Heart left ventricle (tissue), 16 donors: ENCODE data around the gene TCAF1. TPM values are rescaled to one million over a fixed set of nuclear protein-coding genes. Genes with fewer than 3 reads are reported as not detected.

Experiments used
- ATAC-seq, 4 donors: fragments of 200-7000 bp; cut with Tn5 transposase; one replicate each; pipeline ENCODE4 v1.9.1; 2020 to 2022; ENCODE audit warnings: moderate library complexity in 4 of 4, mild to moderate bottlenecking in 3 of 4, moderate number of reproducible peaks in 1 of 4
- DNase-seq, 5 donors: peaks; one replicate each; pipeline ENCODE4 v3.0.0-alpha.2; 2020
- H3K27ac ChIP-seq, 12 donors: fragments of 200-600 bp; sonication (generic) in 4 of 12; one replicate each; pipeline versions ENCODE4 v1.5.0 to v1.8.0; 2016 to 2022; ENCODE audit warnings: mild to moderate bottlenecking in 2 of 12
- H3K27me3 ChIP-seq, 9 donors: fragments of 200-600 bp; sonication (generic) in 2 of 9; one replicate each; pipeline versions ENCODE4 v1.5.1 to v1.8.0; 2016 to 2022; ENCODE audit warnings: mild to moderate bottlenecking in 3 of 9
- H3K36me3 ChIP-seq, 9 donors: fragments of 200-600 bp; sonication (generic) in 2 of 9; one replicate each; pipeline versions ENCODE4 v1.5.0 to v1.8.0; 2018 to 2022; ENCODE audit warnings: mild to moderate bottlenecking in 2 of 9
- H3K4me1 ChIP-seq, 12 donors: fragments of 200-600 bp; sonication (generic) in 4 of 12; one replicate each; pipeline versions ENCODE4 v1.5.0 to v1.8.0; 2016 to 2022; ENCODE audit warnings: mild to moderate bottlenecking in 3 of 12
- H3K4me3 ChIP-seq, 12 donors: fragments of 200-600 bp; sonication (generic) in 4 of 12; one replicate each; pipeline versions ENCODE4 v1.5.0 to v1.8.0; 2017 to 2022; ENCODE audit warnings: mild to moderate bottlenecking in 9 of 12, moderate library complexity in 4 of 12
- H3K9me3 ChIP-seq, 12 donors: fragments of 200-600 bp; sonication (generic) in 4 of 12; one replicate each; pipeline versions ENCODE4 v1.5.0 to v1.8.0; 2016 to 2022; ENCODE audit warnings: mild to moderate bottlenecking in 1 of 12
- POLR2A ChIP-seq, 2 donors: fragments of 450-650 bp; IDR thresholded peaks; one replicate each; pipeline ENCODE4 v1.6.1; 2017; ENCODE audit warnings: antibody characterized with exemption in 2 of 2, mild to moderate bottlenecking in 2 of 2, moderate library complexity in 2 of 2
- WGBS, 4 donors: extraction: QIAGEN DNeasy Blood & Tissue Kit in 2 of 4; methylation state at CpG; one replicate each; pipeline versions ENCODE4 v1.1.5 to v1.1.7; 2013 to 2018; 5-methylcytosine and 5-hydroxymethylcytosine counted together
- intact Hi-C, 10 donors: fragments of 100-400 bp; cut with DNase I; formaldehyde crosslinking; loops; one replicate each; pipeline versions ENCODE4 v1.11.1 to v1.14.2; 2022
- polyA plus RNA-seq, 2 donors: library from polyadenylated mRNA; stranded (reverse); fragments of 200-250 nt; gene quantifications; one replicate each; pipeline ENCODE4 v1.2.3, GENCODE V29; 2013
- total RNA-seq, 9 donors: library from RNA; depleted of rRNA in 2 of 9; stranded (reverse); fragments of >200 nt in 2 of 9; fragmentation: NEBNext Ultra II Directional in 3 of 9; extraction: Animal tissue kit (Norgen Biotek cat#: 25700) in 3 of 9; gene quantifications; one replicate each; pipeline versions ENCODE4 v1.1.0 to v1.2.4, GENCODE V29; 2016 to 2023
- TF ChIP-seq, protein P1 (sequence below), 12 donors: fragments of 200-600 bp; sonication (generic) in 4 of 12; IDR thresholded peaks; one replicate each; pipeline versions ENCODE4 v1.5.0 to v1.8.0; 2018 to 2022; ENCODE audit warnings: antibody characterized with exemption in 12 of 12, mild to moderate bottlenecking in 5 of 12
- donor health status: ischemic (EF 13 %, LVEDD 7.1; RV severe dilation, severe dysfunction).
- donor health status: healthy with polysubstance abuse.
- donor health status: DM: no; HTN: yes; CAD: no.
- donor health status: DM: no; HTN: no; CAD: no.
- donor health status: ischemic (EF 25% LVEDD 6.9; RV normal size, moderate dysfunction).
- donor health status: ischemic (EF 25% LVEDD 5.7; RV mildly dilated, moderate dysfunction).
- donor health status: healthy.
- donor health status: DM: yes; HTN: yes; CAD: no.
- donor health status: ischemic (EF 35%, LVEDD 5.7; RV mildly dilated, moderate dysfunction).
- donor health status: nonischemic (EF 11% LVEDD 7.7; RV severe dilation, severe dysfunction).
- donor health status: DM: yes; HTN: yes; CAD: no.
- donor health status: PGD.
- donor health status: ischemic (EF 29% LVEDD 5.4; RV normal size, mild dysfunction).
- donor health status: nonischemic (EF 23%, LVEDD 6.1; RV moderate dilation, normal function).

TCAF1 gene
- total and polyA plus RNA-seq, 11 donors, result 16.9 to 71.1 (median 55.5) TPM

DNA sequence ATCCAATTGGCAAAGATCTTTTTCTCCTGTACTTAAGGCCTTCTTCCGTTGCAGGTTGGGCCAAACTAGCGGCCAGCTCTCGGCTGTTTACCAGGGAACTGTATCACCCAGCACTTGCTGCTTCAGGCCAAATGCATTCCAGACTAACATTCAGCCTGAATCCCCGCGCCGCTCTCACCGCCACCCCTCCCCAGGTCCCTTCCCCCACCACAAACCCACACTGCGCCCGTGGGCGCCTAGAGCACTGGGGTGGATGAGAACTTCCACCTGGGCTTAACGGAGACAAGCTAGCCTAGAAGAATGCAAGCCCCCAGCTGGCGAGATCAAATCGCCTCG, 676 bp downstream of the TCAF1 start:
- Histone ChIP-seq H3K27me3 (no peaks in the 10 kb centered on the region), H3K4me3 (peak overlapping the region; percentile 62 to 99 (median 89)), H3K9me3 (peaks cover 0 to 6% (median 0%) of the 10 kb centered on the region in 12 donors), H3K4me1 (peaks cover 0 to 43% (median 24%) of the 10 kb centered on the region in 12 donors), H3K36me3 (no peaks in the 10 kb centered on the region), H3K27ac (peak overlapping the region; percentile 86 to 98 (median 96))
- ATAC-seq, result peak; percentile 15 to 57 (median 38)
- no peak for TF ChIP-seq POLR2A (IDR thresholded peaks at IDR 0.05)
- TF ChIP-seq, protein P1, sequence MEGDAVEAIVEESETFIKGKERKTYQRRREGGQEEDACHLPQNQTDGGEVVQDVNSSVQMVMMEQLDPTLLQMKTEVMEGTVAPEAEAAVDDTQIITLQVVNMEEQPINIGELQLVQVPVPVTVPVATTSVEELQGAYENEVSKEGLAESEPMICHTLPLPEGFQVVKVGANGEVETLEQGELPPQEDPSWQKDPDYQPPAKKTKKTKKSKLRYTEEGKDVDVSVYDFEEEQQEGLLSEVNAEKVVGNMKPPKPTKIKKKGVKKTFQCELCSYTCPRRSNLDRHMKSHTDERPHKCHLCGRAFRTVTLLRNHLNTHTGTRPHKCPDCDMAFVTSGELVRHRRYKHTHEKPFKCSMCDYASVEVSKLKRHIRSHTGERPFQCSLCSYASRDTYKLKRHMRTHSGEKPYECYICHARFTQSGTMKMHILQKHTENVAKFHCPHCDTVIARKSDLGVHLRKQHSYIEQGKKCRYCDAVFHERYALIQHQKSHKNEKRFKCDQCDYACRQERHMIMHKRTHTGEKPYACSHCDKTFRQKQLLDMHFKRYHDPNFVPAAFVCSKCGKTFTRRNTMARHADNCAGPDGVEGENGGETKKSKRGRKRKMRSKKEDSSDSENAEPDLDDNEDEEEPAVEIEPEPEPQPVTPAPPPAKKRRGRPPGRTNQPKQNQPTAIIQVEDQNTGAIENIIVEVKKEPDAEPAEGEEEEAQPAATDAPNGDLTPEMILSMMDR (IDR thresholded peaks at IDR 0.05), result no peak
- peak; percentile 43 to 72 (median 55) for DNase-seq
- intact Hi-C loops, result loop anchor here in 4 of 10 donors (2.0 to 10.0 kb wide), 4 partner anchors 18 to 516 kb away; partner anchors contain the start of gene ZYX (in 1 of the 4)
- 0 to 1% (median 0%) methylated on average over 7 to 14 of the region's 14 CpGs for WGBS, 4 donors

DNA sequence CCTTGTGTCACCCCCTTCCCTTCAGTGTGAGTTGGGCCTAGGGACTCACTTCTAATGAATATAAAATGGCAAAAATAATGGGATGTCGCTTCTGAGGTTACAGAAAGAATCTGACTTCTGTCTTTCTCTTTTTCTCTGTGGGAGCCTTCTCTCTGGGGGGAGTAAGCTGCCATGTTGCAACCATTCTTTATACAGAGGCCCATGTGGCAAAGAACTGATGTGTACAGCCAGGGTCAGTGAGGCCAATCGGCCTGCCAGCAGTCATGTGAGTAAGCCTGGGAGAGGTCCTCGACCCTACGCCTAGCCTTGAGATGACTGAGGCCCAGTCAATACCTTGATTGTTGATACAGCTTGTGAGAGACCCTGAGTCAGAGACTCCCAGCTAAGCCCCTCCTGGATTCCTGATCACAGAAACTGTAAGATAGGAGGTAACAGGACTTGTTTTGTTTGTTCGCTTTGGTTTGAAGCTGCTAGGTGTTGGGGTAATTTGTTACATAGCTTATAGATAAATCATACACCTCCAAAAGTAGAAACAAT, 1.7 kb downstream of the TCAF1 start:
- H3K36me3 ChIP-seq, result no peaks in the 10 kb centered on the region
- H3K9me3 ChIP-seq, result peaks cover 0 to 6% (median 0%) of the 10 kb centered on the region in 12 donors
- intact Hi-C loops, result loop anchor here in 4 of 10 donors (2.0 to 10.0 kb wide), 4 partner anchors 17 to 515 kb away; partner anchors contain the start of gene ZYX (in 1 of the 4)
- H3K27ac ChIP-seq, result peak overlapping the region in 8 of 12 donors; percentile 6 to 96 (median 62)
- no peak for TF ChIP-seq POLR2A (IDR thresholded peaks at IDR 0.05)
- TF ChIP-seq, protein P1 (IDR thresholded peaks at IDR 0.05), result no peak
- peak overlapping the region in 9 of 12 donors; percentile 73 to 99 (median 92) for H3K4me3 ChIP-seq
- H3K4me1 ChIP-seq, result peaks cover 0 to 43% (median 22%) of the 10 kb centered on the region in 12 donors
- no peaks in the 10 kb centered on the region for H3K27me3 ChIP-seq
- DNase-seq (no peak), ATAC-seq (no peak)
- WGBS, 4 donors, result 54 to 64% (median 60%) methylated on average over 5 of the region's 5 CpGs

- H3K27ac ChIP-seq, result no peak overlapping the region
- no peaks in the 10 kb centered on the region for H3K36me3 ChIP-seq
- intact Hi-C loops, result no loop called here
- H3K9me3 ChIP-seq, result peaks cover 0 to 6% (median 0%) of the 10 kb centered on the region in 12 donors
- H3K4me1 ChIP-seq, result peaks cover 0 to 31% (median 18%) of the 10 kb centered on the region in 12 donors
- no peak for DNase-seq
- H3K27me3 ChIP-seq, result no peaks in the 10 kb centered on the region
- TF ChIP-seq POLR2A (IDR thresholded peaks at IDR 0.05), result no peak
- TF ChIP-seq, protein P1 (IDR thresholded peaks at IDR 0.05), result no peak
- WGBS, 4 donors, result 98 to 100% (median 100%) methylated on average over 1 of the region's 1 CpG
- H3K4me3 ChIP-seq, result no peak overlapping the region
- no peak for ATAC-seq
These were observed 3.2 kb downstream of the TCAF1 start for GRCh38 chr7:143898810-143899209.

DNA sequence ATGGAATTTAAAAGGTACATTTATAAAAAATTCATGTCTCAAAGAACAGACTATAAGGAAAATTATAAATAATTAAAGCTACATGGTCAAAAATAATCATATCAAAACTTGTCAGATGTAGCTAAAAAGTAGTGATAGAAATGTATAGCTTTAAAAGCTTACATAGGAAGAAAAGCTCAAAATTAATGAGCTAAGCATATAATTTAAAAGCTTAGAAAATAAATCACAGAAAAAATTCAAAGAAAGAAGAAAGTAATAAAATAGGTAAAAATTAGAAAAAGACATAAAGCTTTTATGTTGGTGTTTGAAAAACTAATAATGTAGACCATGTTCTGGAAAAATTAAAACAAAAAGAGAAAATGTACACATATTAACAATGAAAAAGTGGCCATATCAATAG, 5.3 kb downstream of the TCAF1 start:
- Histone ChIP-seq H3K4me3 (no peak overlapping the region), H3K4me1 (peaks cover 0 to 31% (median 17%) of the 10 kb centered on the region in 12 donors), H3K27ac (no peak overlapping the region), H3K36me3 (no peaks in the 10 kb centered on the region), H3K9me3 (peaks cover 0 to 26% (median 1%) of the 10 kb centered on the region in 12 donors), H3K27me3 (no peaks in the 10 kb centered on the region)
- ATAC-seq (no peak), DNase-seq (no peak)
- TF ChIP-seq, protein P1 (IDR thresholded peaks at IDR 0.05), result no peak
- TF ChIP-seq POLR2A (IDR thresholded peaks at IDR 0.05), result no peak
- intact Hi-C loops, result no loop called here
